ENCODE results near the gene PRDM2.

GRCh38 chr1:13775459-13775858 lies 75.5 kb downstream of the PRDM2 start:
- TF ChIP-seq CTCF (IDR thresholded peaks at IDR 0.05; ENCODE audit: poor library complexity) (no peak), EZH2 (IDR thresholded peaks at IDR 0.05; ENCODE audit: borderline replicate concordance) (no peak), EZH2phosphoT487 (IDR thresholded peaks at IDR 0.05; ENCODE audit: low read depth, severe bottlenecking, unreplicated experiment) (no peak)
